DOHH2 (cell line): ENCODE data around the gene RAB15.

Experiments used
- H3F3A ChIP-seq: fragments of 200-600 bp; sonication (generic), shearing (Covaris generic); 2 replicates; pipeline ENCODE4 v1.6.0; 2016; ENCODE audit warnings: antibody characterized with exemption, mild to moderate bottlenecking; ENCODE audit not compliant: control insufficient read depth, insufficient read depth
- H3K27ac ChIP-seq: fragments of 200-600 bp; sonication (generic); 2 replicates; pipeline ENCODE4 v1.5.1; 2014; ENCODE audit warnings: low read depth, mild to moderate bottlenecking, low read length, moderate library complexity
- H3K27me3 ChIP-seq: fragments of 200-600 bp; sonication (generic); 2 replicates; pipeline ENCODE4 v1.6.1; 2014; ENCODE audit warnings: mild to moderate bottlenecking, low read length, mixed read lengths; ENCODE audit not compliant: control insufficient read depth
- H3K36me3 ChIP-seq: fragments of 200-600 bp; sonication (generic); 2 replicates; pipeline ENCODE4 v1.6.1; 2014; ENCODE audit warnings: mild to moderate bottlenecking, low read length, moderate library complexity, mixed read lengths; ENCODE audit not compliant: control insufficient read depth
- H3K4me1 ChIP-seq: fragments of 200-600 bp; sonication (generic); 2 replicates; pipeline ENCODE4 v1.6.1; 2014; ENCODE audit warnings: mild to moderate bottlenecking, low read length, mixed read lengths; ENCODE audit not compliant: control insufficient read depth
- H3K4me2 ChIP-seq: fragments of 200-600 bp; sonication (generic); 2 replicates; pipeline ENCODE4 v1.6.0; 2014; ENCODE audit warnings: mild to moderate bottlenecking, low read length, moderate library complexity
- H3K4me3 ChIP-seq: fragments of 200-600 bp; sonication (generic); 2 replicates; pipeline ENCODE4 v1.5.1; 2014; ENCODE audit warnings: mild to moderate bottlenecking, low read length, mixed read lengths
- H3K79me2 ChIP-seq: fragments of 200-600 bp; sonication (generic); 2 replicates; pipeline ENCODE4 v1.6.1; 2014; ENCODE audit warnings: mild to moderate bottlenecking, low read length, mixed read lengths; ENCODE audit not compliant: control insufficient read depth
- H3K9me2 ChIP-seq: fragments of 200-600 bp; sonication (generic); replicated peaks from 2 replicates; pipeline ENCODE4 v1.6.1; 2014; ENCODE audit warnings: mild to moderate bottlenecking, low read length, mixed read lengths; ENCODE audit not compliant: control insufficient read depth
- H3K9me3 ChIP-seq: fragments of 200-600 bp; sonication (generic); 2 replicates; pipeline ENCODE4 v1.6.1; 2014; ENCODE audit warnings: antibody characterized with exemption, low read length, mixed read lengths; ENCODE audit not compliant: control insufficient read depth, insufficient read depth
- H4K20me1 ChIP-seq: fragments of 200-600 bp; sonication (generic); 2 replicates; pipeline ENCODE4 v1.6.0; 2014; ENCODE audit warnings: low read depth, mild to moderate bottlenecking, antibody characterized with exemption, low read length, moderate library complexity; ENCODE audit not compliant: control insufficient read depth, insufficient read depth
- CTCF ChIP-seq: fragments of 200-600 bp; sonication (generic); IDR thresholded peaks from one replicate; pipeline ENCODE4 v1.5.1; 2014; ENCODE audit warnings: antibody characterized with exemption, mild to moderate bottlenecking, low read depth, low read length; ENCODE audit not compliant: poor library complexity, severe bottlenecking
- EZH2phosphoT487 ChIP-seq: fragments of 200-600 bp; sonication (generic); IDR thresholded peaks from 2 replicates; pipeline ENCODE4 v1.6.1; 2017; ENCODE audit warnings: borderline replicate concordance, mild to moderate bottlenecking, antibody characterized with exemption, low read length, moderate library complexity, mixed read lengths

RAB15 gene

GRCh38 chr14:65015391-65015790 lies 43.3 kb upstream of the RAB15 start:
- Histone ChIP-seq H3K27me3 (no peaks in the 10 kb centered on the region), H4K20me1 (no peaks in the 10 kb centered on the region), H3K4me2 (no peak overlapping the region), H3K36me3 (peaks cover 8% of the 10 kb centered on the region), H3K4me1 (no peaks in the 10 kb centered on the region), H3K4me3 (no peak overlapping the region), H3K27ac (no peak overlapping the region), H3K9me2 (no peaks in the 10 kb centered on the region), H3K79me2 (no peaks in the 10 kb centered on the region), H3K9me3 (no peaks in the 10 kb centered on the region), H3F3A (no peaks in the 10 kb centered on the region)
- no peak for TF ChIP-seq CTCF
- TF ChIP-seq EZH2phosphoT487, result no peak

GRCh38 chr14:65012353-65012752 lies 40.2 kb upstream of the RAB15 start:
- peaks cover 8% of the 10 kb centered on the region for H3K36me3 ChIP-seq
- no peak overlapping the region for H3K27ac ChIP-seq
- H4K20me1 ChIP-seq, result no peaks in the 10 kb centered on the region
- H3K27me3 ChIP-seq, result no peaks in the 10 kb centered on the region
- H3F3A ChIP-seq, result no peaks in the 10 kb centered on the region
- no peaks in the 10 kb centered on the region for H3K9me3 ChIP-seq
- H3K4me1 ChIP-seq, result no peaks in the 10 kb centered on the region
- no peaks in the 10 kb centered on the region for H3K9me2 ChIP-seq
- TF ChIP-seq CTCF (no peak), EZH2phosphoT487 (no peak)
- no peak overlapping the region for H3K4me3 ChIP-seq
- H3K4me2 ChIP-seq, result no peak overlapping the region
- H3K79me2 ChIP-seq, result no peaks in the 10 kb centered on the region

- no peak overlapping the region for H3K4me3 ChIP-seq
- no peaks in the 10 kb centered on the region for H3K4me1 ChIP-seq
- H3K36me3 ChIP-seq, result peaks cover 8% of the 10 kb centered on the region
- no peaks in the 10 kb centered on the region for H3K9me3 ChIP-seq
- no peak overlapping the region for H3K4me2 ChIP-seq
- TF ChIP-seq EZH2phosphoT487, result no peak
- TF ChIP-seq CTCF, result no peak
- H3K9me2 ChIP-seq, result no peaks in the 10 kb centered on the region
- H3K27ac ChIP-seq, result no peak overlapping the region
- no peaks in the 10 kb centered on the region for H3K79me2 ChIP-seq
- H3F3A ChIP-seq, result no peaks in the 10 kb centered on the region
- H3K27me3 ChIP-seq, result no peaks in the 10 kb centered on the region
- no peaks in the 10 kb centered on the region for H4K20me1 ChIP-seq
Observed at GRCh38 chr14:65011538-65011937, 39.4 kb upstream of the RAB15 start.
